Measurements from ENCODE around the gene ZBTB3.

Gene ZBTB3

GRCh38 chr11:62753736-62754603 lies at the start of gene ZBTB3:
ZBTB3 (minus strand) TSS chr11:62754160; CDS start chr11:62753664, 496 bp downstream.
- TF ChIP-seq CTCF (conservative IDR thresholded peaks at IDR 0.05), result no peak
- TF ChIP-seq ZFX (IDR thresholded peaks at IDR 0.05), result no peak
- peak within 1 kb of the TSS; percentile 86 for H3K27ac ChIP-seq

GRCh38 chr11:62801071-62801470 lies 47.1 kb upstream of the ZBTB3 start:
- no peak overlapping the region for H3K27ac ChIP-seq

GRCh38 chr11:62799486-62799885 lies 45.5 kb upstream of the ZBTB3 start:
- H3K27ac ChIP-seq, result no peak overlapping the region
- TF ChIP-seq ZFX (IDR thresholded peaks at IDR 0.05), result no peak
- TF ChIP-seq CTCF (conservative IDR thresholded peaks at IDR 0.05), result no peak

More at GRCh38 chr11:62801071-62801470, 47.1 kb upstream of the ZBTB3 start:
- no peak for TF ChIP-seq CTCF (conservative IDR thresholded peaks at IDR 0.05)
- no peak for TF ChIP-seq ZFX (IDR thresholded peaks at IDR 0.05)

GRCh38 chr11:62796281-62796680 lies 42.3 kb upstream of the ZBTB3 start:
- TF ChIP-seq ZFX (IDR thresholded peaks at IDR 0.05) (no peak), CTCF (conservative IDR thresholded peaks at IDR 0.05) (no peak)
- no peak overlapping the region for H3K27ac ChIP-seq

- no peak overlapping the region for H3K27ac ChIP-seq
- TF ChIP-seq ZFX (IDR thresholded peaks at IDR 0.05) (no peak), CTCF (conservative IDR thresholded peaks at IDR 0.05) (no peak)
Observed at GRCh38 chr11:62794201-62794775, 40.3 kb upstream of the ZBTB3 start.

GRCh38 chr11:62792202-62792575 lies 38.2 kb upstream of the ZBTB3 start:
- TF ChIP-seq ZFX (IDR thresholded peaks at IDR 0.05), result no peak
- TF ChIP-seq CTCF (conservative IDR thresholded peaks at IDR 0.05), result no peak
- H3K27ac ChIP-seq, result peak overlapping the region; percentile 91

GRCh38 chr11:62791501-62792201 lies 37.7 kb upstream of the ZBTB3 start, which contains the start of gene TMEM223:
TMEM223 (minus strand) TSS chr11:62792006; CDS start chr11:62791994, 12 bp downstream.
- H3K27ac ChIP-seq, result peak within 1 kb of the TSS; percentile 91
- TF ChIP-seq CTCF (conservative IDR thresholded peaks at IDR 0.05), result no peak
- peak; percentile 58; the same call in 1 of the 2 replicates for TF ChIP-seq ZFX (IDR thresholded peaks at IDR 0.05)
